ENCODE measurements around the gene KCND1.
"Not testable (repeated sequence)": the region's sequence is repeated elsewhere in the genome, so short reads cannot be mapped to it uniquely, and the experiment has no call there.

The KCND1 gene

DNA sequence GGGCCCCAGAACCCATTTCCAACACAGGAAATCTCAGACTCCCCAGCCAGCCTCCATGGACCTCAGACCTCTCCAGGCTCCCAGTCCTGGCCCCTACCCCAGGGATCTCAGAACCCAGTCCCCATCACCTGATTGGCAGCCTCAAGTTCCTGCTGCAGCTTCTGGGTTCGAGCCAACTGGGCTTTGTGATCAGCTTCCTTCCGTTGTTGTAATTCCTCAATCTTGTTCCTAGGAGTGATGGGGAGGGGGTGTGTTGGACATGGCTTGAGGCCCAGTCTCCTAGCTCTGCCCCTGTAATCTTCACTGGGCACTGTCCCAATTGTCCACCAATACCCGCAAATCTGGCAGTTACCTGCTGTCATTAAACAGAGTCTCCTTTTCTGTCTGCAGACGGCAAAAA is 17.8 kb upstream of the KCND1 start:
- TF ChIP-seq, protein P1, sequence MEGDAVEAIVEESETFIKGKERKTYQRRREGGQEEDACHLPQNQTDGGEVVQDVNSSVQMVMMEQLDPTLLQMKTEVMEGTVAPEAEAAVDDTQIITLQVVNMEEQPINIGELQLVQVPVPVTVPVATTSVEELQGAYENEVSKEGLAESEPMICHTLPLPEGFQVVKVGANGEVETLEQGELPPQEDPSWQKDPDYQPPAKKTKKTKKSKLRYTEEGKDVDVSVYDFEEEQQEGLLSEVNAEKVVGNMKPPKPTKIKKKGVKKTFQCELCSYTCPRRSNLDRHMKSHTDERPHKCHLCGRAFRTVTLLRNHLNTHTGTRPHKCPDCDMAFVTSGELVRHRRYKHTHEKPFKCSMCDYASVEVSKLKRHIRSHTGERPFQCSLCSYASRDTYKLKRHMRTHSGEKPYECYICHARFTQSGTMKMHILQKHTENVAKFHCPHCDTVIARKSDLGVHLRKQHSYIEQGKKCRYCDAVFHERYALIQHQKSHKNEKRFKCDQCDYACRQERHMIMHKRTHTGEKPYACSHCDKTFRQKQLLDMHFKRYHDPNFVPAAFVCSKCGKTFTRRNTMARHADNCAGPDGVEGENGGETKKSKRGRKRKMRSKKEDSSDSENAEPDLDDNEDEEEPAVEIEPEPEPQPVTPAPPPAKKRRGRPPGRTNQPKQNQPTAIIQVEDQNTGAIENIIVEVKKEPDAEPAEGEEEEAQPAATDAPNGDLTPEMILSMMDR (IDR thresholded peaks at IDR 0.05; ENCODE audit: borderline replicate concordance, insufficient read depth, low read depth, low read length) = no peak
- no peak overlapping the region for H3K4me3 ChIP-seq (ENCODE audit: low read depth, low read length)

- TF ChIP-seq, protein P1 (IDR thresholded peaks at IDR 0.05; ENCODE audit: borderline replicate concordance, insufficient read depth, low read depth, low read length) = no peak
- H3K4me3 ChIP-seq (ENCODE audit: low read depth, low read length) = no peak overlapping the region
Observed at GRCh38 chrX:48983896-48984295, 12.3 kb upstream of the KCND1 start.

DNA sequence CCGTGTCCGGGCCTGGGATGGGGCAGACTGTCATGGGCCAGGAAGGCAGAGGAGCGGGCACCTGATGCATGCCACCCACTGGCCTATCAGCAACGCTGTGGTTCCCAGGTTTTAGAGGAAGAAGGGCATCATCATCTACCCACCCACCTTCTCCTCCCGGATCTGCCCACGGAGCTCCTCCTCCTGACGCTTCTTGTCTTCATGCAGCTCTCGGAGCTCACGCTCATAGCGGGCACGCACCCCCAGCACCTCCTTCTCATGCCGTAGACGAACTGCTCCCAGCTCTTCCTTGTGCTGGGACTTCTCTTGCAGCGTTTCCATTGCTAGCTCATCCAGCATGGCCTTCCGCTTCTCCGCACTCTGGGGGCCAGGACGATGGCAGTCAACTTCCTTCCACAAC is 11.4 kb upstream of the KCND1 start:
- no peak overlapping the region for H3K4me3 ChIP-seq (ENCODE audit: low read depth, low read length)
- TF ChIP-seq, protein P1 (IDR thresholded peaks at IDR 0.05; ENCODE audit: borderline replicate concordance, insufficient read depth, low read depth, low read length) = no peak

GRCh38 chrX:48981178-48981577 is 9.5 kb upstream of the KCND1 start:
- TF ChIP-seq, protein P1 (IDR thresholded peaks at IDR 0.05; ENCODE audit: borderline replicate concordance, insufficient read depth, low read depth, low read length) = no peak
- no peak overlapping the region for H3K4me3 ChIP-seq (ENCODE audit: low read depth, low read length)

- H3K4me3 ChIP-seq (ENCODE audit: low read depth, low read length) = not testable (repeated sequence)
Observed at GRCh38 chrX:48980341-48980740, 8.7 kb upstream of the KCND1 start.

GRCh38 chrX:48978226-48978625 is 6.6 kb upstream of the KCND1 start:
- no peak overlapping the region for H3K4me3 ChIP-seq (ENCODE audit: low read depth, low read length)
- TF ChIP-seq, protein P1 (IDR thresholded peaks at IDR 0.05; ENCODE audit: borderline replicate concordance, insufficient read depth, low read depth, low read length) = no peak

DNA sequence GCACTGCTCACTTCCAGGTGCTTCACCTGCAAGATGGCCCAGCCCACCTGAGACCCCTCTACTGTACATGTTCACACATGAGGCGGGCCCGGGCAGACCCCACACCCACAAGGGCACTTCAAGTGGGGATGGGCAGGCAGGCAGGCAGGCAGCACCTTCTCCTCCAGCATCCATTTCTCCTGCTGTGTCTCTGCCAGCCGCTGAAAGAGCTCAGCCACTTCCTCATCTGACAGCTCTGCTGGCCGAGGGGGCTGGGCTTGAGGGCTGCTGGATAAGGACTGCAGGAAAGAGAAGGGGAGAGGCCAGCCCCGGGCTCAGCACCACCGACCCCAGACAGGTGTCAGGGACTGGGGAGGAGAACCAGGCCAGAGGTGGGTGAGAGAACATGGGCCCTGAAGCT is 4.4 kb upstream of the KCND1 start:
- no peak overlapping the region for H3K4me3 ChIP-seq (ENCODE audit: low read depth, low read length)
- TF ChIP-seq, protein P1 (IDR thresholded peaks at IDR 0.05; ENCODE audit: borderline replicate concordance, insufficient read depth, low read depth, low read length) = no peak

DNA sequence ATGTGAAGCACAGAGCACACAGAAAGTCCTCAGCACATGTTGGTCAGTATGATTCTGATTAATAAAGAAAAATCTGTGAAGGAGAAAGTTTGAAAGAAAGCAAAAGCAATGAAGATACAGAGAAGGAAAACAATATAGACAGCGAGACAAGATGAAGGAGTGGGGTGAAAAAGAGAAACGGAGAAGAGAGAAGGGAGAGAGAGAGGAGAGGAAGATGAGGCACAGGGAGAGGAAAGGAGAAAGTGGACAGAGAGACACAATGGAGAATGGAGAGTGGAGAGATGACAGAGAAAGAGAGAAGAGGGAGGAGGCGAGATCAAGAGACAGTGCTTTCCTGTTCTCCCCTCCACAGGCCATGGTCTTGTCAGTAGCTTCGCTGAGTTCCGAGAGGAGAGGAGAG is 3.9 kb upstream of the KCND1 start:
- no peak overlapping the region for H3K4me3 ChIP-seq (ENCODE audit: low read depth, low read length)
- TF ChIP-seq, protein P1 (IDR thresholded peaks at IDR 0.05; ENCODE audit: borderline replicate concordance, insufficient read depth, low read depth, low read length) = no peak

All from GM12875 (cell line).